NCI-H2196 (cell line): ENCODE measurements around the gene LCN12.

ENCODE experiments used
- DNase-seq: peaks from one replicate; lab custom pipeline; 2025; ENCODE audit not compliant: unreplicated experiment; lab: John Stamatoyannopoulos, UW

LCN12 gene

DNA sequence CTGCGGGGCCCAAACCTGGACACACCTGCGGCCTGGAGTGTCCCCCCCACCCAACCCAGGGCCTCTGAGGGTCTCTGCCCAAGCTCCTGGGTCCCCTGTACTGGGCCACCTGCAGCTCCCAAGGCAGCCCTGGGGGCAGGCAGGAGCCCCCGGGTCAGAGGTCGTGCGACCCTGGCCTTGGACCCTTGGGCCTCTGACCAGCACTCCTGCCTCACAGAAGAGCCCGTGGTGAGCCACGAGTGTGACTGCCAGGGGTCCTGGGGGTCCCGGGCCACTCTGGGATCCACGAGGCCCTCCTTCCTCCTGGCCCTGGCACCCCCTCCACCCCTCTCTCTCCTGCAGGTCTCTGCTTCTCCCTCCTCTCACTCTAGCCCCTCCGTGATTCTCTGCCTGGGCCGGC, 20.3 kb downstream of the LCN12 start:
- no peak for DNase-seq

DNA sequence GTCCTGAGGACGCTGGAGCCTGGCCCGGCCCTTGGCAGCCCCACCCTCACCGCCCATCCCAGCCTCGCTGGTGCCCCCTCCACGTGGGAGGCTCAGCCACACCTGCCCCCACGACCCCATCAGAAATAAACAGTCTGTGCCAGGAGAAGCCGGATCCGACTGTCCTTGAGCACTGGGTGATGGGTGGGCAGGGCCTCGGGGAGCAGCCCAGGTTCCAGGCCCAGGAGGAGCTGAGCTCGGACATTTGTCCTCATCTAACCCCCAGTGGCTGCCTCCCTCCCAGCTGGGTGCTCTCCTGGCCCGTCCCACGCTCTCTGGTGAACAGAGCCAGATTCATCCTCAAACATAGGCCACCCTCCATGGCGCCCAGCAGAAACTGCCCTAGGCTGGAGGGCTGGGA, 20.7 kb downstream of the LCN12 start:
- no peak for DNase-seq

DNA sequence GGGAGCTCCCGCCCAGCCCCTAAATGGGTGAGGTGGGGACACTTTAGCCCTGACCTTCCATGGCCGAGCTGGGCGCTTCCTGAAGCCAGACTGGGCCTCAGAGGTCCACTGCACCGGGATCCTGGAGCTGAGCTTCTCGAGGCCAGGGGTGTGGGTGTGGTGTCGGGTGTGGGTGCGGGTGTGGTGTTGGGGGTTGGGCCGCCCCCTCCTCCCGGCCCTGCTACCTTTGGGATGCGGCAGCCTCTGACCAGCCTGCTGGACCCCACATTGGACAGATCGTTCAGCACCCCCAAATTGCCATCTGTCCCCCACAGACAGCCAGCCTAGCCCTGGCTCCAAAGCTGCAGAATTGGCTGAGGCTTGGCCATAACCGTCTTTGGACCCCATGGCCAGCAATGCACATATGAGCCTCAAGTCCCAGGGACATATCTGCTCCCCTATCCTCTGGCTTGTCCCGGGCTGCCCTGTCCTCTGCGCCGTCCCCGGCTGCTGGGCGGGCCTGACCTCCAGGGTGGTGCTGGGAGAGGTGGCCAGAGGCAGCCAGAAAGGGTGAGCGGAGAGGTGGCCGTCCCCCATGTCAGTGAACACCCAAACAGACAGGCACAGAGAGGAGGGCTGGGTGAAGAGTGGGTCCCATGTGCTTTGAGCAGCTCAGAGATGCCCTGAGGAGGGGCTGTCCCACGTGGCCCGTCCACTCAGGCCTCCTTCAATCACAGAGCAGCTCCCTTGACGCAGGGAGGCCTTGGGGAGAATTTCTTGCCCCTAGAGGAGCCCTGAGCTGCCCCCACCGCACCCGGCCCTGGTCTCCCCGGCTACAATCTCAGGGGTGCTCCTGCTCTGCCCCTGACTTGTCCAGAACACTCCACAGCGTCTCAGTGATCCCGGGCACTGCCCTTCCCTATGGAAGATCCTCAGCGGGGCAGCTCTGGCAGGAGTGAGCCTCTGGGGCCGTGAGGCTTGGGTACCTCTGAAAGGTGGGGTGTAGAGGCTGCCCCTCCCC, 21.8 kb downstream of the LCN12 start:
- DNase-seq: no peak

DNA sequence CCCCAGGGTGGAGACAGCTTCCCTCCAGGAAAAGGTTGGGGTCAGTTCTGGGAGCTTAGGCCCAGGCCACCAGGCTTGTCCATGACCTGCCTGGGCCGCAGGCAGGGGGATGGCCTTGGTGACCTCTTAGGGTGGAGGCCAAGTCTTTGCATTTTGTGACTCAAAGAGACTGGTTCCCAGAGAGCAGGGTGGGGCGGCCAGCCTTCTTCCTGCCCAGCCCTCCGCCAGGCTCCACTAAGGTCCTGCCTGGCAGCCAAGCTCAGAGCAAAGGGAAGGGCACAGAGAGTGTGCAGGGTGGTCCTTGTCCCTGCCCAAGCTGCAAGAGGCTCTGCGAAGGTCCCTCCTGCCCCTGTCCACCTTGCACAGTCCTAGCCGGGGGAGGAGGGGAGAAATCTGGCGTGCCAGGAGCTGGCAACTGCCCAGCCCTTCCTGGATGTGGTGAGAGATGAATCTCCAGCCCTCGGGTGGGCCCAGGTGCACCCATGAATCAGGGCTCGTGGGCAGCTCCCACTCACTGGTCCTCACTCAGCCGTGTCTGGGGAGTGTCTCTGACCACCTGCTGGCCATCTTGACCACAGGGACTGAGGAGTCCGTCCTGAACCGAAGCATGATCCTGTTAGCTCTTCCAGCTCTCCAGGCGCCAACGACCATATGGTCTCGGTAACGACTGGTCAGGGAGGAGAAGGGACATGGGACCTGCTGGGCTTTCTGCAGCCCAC, 22.9 kb downstream of the LCN12 start:
- no peak for DNase-seq

DNA sequence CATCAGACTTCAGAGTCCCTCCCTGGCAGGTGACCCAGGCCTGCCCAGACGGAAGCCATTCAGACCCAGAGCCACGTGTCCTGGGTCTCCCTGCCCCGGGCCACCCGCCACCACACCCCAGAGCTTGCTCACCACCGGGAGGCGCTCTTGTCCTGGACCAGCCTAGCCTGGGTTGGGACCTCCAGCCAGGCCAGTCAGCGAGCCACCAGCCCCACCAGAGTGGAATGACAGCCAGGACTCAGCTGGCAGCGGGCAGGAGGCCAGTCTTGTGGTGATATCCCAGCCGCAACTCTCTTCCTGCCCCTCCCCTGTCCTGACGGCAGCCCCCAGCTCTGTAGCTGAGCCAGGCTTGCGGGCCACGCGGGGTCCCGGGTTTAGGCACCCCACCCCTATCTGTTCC, 23.6 kb downstream of the LCN12 start:
- DNase-seq: no peak

DNA sequence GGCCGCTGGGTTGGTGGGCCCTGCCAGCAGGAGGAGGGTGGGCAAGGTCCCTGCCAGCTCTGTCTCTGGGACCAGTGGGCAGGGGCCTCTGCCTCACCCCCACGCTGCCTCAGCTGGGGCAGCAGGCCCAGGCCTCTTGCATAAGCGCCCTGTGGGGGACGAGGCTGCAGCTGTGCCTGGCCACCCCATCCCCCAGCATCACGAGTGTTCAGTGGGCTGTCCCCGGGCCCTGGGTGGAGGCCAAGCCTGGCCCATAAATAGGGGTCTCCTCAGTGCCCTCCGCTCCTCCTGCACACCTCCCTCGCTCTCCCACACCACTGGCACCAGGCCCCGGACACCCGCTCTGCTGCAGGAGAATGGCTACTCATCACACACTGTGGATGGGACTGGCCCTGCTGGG, 25.1 kb downstream of the LCN12 start, which contains the start of gene PTGDS:
Gene PTGDS (plus strand): TSS at position 282 of the 400 bp plus-strand sequence. CDS start 75 bp downstream, at position 357.
- no peak for DNase-seq

DNA sequence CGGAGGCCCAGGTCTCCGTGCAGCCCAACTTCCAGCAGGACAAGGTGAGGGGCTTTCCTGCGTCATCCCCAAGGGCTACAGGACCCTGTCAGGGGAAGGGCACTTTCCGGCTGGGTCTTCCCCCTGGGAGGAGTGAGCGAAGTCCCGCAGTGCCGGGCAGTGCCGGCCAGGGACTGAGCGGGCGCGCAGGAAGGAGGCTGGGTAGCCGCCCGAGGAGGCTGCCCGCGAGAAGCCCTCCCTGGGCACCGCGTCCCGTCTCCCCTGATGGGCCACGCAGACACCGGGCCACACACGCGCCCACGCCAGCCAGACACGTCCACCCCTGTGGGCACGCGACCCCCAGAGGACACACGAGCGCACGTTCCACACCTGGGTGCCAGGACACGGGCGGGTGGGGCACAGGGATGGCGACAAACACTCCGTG, 25.6 kb downstream of the LCN12 start:
- no peak for DNase-seq

DNA sequence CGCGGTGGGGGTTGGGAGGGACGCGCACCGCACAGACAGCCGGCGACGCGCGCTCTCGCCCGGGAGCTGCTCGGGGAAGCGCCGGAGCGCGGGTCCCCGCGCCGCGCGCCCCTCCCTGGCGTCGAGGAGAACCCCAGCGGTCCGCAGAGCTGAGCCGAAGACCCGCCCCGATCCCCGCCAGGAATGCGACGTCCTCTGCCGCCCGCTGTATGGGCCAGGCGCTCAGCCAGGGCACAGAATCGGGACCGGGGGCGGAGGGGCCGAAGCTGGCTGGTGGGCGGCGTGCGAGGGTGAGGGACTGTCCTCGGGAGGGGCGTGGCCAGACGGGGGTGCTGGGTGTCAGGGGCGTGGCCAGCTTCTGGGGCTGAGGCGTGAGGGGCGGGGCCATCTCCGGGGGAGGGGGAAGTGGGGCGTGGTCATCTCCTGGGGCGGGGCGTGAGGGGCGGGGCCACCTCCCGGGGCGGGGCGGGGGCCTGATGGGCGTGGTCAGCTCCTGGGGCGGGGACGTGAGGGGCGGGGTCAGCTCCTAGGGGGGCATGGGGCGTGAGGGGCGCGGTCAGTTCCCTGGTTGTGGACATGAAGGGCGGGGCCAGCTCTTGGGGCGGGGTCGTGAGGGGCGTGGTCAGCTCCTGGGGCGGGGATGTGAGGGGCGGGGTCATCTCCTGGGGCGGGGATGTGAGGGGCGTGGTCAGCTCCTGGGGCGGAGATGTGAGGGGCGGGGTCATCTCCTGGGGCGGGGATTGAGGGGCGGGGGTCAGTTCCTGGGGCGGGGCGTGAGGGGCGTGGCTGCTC, 26.2 kb downstream of the LCN12 start:
- DNase-seq: peak; percentile 81

DNA sequence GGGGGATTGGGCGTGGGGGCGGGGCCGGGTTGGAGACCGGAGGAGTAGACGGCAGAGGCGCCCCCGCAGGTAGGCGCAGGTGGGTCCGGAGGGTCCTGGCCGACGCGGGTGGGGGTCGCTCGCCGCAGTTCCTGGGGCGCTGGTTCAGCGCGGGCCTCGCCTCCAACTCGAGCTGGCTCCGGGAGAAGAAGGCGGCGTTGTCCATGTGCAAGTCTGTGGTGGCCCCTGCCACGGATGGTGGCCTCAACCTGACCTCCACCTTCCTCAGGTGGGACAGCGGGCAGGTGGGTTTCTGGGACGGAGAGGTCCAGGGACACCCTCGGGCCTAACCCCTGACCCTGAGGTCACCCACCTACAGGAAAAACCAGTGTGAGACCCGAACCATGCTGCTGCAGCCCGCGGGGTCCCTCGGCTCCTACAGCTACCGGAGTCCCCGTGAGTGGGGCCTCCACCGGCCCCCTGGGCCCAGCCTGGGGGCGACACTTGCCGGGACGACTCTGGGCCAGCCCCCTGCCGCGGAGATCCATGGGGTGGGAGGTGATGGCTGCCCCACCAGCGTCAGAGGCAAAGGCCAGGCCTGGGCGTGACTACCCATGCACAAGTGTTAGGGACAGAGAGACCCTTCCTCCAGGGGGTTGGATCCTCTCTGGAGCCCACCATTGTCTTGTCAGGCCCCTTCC, 26.9 kb downstream of the LCN12 start:
- no peak for DNase-seq

DNA sequence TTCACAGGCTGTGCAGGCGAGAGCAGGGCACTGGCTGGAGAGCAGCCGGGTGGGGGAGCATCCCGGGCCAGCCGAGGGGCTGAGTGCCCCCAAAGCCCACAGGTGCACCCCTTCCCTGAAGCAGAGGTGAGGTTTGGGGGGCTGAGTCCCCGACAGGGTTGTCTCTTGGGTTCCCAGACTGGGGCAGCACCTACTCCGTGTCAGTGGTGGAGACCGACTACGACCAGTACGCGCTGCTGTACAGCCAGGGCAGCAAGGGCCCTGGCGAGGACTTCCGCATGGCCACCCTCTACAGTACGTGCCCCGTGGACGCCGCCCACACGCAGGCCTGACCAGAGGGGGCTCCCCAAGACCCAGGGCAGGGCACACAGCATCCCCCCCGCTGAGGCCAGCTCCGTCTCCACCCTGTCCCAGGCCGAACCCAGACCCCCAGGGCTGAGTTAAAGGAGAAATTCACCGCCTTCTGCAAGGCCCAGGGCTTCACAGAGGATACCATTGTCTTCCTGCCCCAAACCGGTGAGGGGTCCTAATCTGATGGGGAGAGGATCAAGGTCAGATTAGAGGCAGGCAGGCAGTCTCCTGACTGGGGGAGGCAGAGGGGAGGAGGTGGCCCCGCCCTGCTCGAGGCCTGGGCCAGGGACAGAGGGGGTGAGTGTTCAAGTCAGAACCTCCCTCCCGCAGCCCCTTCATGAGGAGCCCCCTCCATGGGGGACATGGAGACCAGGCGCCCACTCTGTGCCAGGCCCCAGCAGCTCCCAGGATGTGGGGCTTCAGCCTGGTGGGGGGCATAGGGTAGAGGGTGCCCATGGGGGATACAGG, 27.9 kb downstream of the LCN12 start:
- DNase-seq: no peak

DNA sequence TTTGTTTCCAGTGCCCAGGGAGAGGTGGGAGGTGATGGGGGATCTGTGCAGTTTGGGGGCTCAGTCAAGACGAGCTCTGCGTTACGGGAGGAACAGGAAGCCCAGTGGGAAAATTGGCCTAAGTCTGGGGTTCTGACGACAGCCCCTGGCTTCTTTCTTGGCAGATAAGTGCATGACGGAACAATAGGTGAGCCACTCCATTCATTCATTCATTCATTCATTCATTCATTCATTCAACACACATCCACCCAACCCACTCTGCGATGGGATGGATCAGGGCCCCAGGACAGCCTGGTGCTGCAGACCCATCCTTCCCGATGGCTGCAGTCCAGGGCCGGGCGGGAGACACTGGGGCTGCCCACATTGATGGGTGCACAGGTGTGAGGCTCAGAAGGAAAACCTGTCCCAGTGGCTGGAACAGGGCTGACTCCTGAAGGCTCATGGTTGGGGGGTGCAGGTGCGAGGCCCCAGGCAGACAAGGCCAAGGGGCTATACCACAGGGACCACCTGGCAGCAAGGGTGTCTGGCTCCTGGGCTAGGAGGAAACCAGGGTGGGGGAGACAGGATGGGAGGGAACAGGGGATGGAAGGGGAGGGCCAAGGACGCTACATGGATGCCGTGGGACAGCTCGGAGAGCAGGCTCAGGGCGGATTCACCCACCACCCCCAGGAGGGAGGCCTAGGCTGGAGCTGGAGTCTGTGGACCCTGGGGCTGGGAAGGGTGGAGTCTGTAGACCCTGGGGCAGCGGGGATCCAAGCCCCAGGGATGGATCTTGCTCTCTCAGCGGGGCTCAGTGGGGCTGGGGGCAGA, 28.8 kb downstream of the LCN12 start:
- no peak for DNase-seq

DNA sequence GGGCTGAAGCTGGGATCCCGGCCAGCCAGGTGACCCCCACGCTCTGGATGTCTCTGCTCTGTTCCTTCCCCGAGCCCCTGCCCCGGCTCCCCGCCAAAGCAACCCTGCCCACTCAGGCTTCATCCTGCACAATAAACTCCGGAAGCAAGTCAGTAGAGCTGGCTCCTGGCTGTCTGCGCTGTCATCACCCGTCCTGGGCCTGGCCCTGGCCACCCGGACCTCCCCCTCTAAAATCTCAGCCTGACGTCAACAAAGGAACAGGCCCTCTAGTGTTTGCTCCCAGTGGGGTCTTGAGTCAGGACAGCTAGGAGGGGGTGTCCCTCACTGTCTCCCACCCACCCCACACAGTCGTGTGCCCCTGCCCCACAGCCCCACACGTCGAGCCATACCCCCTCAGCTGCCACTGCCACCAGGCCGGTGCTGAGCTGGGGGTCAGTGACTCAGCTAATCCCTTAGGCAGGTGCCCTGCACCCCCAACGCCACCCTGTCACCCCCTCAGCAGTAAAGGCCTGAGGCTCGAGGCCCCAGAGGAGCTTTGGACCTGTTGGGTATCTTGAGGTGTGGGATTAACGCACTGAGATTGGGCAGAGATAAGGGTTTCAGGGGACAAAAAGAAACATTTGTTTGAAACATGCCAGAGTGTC, 29.6 kb downstream of the LCN12 start:
- DNase-seq: no peak

DNA sequence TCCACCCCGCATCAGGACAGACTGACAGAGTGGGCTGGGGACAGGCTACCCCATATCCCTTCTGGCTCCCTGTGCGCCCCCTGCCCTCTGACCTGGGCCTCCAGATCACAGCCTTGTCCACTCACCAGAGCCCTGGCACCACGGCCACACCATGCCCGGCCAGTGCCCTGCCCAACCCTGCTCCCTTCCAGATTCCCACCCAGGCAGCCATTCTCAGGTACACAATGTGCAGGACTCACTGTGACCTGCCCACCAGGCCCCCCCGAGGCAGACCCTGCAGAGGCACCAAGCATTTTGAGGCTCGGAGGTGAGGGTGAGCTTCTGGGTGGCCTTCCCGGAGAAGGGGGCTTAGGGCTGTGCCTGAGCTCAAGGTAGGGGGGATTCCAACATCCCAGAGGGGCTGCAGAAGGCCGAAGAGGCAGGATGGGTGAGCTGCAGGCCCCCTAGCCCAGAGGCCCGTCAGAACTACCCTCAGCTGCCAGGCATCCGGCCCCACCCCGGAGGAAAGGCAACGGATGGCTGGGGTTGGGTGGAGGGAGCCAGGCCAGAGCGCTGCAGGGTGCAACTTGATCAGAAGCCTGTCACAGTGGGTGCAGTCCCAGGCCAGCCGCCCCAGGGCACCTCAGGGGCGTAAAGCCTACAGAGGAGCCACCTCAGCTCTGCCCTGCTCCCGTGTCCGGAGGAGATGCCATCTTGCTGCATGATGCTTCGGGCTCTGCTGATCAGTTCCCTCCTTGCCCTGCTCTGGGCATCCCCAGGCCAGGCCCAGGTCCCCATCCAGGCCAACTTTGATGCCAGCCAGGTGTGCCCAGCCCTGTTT, 30.4 kb downstream of the LCN12 start, which contains the start of gene LCNL1:
Gene LCNL1 (plus strand): TSS at position 762 of the 820 bp plus-strand sequence. CDS start 594 bp downstream, outside the sequence.
- no peak for DNase-seq

DNA sequence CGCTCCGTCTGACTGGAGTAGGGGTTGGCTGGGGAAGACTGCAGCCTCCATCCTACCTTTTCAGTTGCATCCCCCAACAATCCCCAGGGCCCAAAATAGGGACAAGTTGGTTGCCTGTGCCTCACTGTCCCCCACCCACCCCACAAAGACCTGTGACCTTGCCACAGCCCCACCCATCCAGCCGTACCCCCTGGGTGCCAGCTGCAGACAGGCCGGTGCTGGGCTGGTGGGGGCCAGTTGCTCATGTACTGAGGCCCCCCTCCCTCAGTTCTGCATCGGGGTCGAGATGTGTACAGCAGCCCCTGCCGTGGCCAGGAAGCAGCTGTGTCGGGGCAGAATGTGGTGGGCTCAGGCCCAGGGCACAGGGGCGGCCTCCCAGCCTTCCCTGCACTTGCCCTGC, 31.1 kb downstream of the LCN12 start:
- no peak for DNase-seq

DNA sequence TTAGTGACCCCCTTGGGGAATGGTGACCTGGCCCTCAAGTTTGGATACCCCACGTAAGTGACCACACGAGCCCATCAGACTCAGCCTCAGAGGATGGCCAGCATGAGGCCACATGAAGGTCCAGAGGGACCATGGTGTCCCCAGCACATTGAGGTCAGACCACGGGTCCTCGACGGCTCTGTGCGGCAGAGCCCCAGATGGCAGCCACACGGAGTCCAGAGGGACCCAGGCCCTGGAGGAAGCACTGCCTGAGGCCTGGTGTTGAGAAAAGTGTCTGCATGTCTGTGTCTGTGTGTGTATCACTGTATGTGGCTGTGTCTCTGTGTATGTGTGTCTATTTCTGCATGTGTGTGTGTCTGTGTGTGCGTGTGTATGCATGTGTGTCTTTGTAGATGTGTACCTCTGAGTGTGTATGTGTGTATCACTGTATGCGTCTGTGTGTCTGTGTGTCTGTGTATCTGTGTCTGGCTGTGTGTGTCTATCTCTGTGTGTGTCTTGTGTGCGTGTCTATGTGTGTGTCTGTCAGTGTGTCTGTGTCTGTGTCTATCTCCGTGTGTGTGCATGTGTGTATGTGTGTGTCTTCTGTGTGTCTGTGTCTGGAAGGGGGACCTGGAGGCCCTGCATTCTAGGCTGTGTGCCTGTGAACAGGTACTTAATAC, 31.7 kb downstream of the LCN12 start:
- DNase-seq: no peak

DNA sequence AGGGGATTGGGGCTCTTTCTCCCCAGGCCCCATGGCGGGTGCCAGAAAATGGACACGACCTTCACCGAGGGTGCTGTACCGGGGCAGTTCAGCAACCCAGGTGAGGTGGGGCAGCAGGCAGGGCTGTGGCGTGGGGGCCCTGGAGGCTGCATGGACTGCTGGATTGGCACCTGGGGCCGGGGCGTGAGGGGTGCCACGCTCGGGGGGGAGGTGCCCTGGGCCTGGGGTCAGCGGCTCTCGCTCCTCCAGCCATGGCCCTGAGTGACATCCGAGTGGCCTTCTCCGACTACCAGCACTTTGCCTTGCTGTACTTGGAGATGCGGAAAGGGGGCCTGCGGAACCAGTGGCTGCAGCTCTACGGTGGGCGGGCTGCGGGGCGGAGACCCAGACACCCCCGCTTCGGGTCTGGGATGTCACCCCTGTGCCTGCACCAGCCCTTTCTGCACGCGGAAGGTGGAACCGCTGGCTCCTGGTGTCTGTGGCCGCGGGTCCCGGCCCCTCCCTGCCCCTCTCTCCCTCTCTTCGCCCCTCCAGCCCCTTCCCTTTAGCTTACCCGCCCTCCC, 32.5 kb downstream of the LCN12 start:
- DNase-seq: no peak
